Trophoblast cell (in vitro differentiated cells and primary cell): ENCODE measurements around the gene DKK2.

Experiments
- DNase-seq, 2 donors: peaks; one replicate each; pipeline ENCODE4 v3.0.0-alpha.2; 2016
- H2AFZ ChIP-seq: 2 replicates; pipeline ENCODE4 v1.6.1; 2013; ENCODE audit warnings: low read length, moderate library complexity, mild to moderate bottlenecking; ENCODE audit not compliant: insufficient read depth, poor library complexity
- H2AK5ac ChIP-seq: 2 replicates; pipeline ENCODE4 v1.6.1; 2013; ENCODE audit warnings: mild to moderate bottlenecking, low read length
- H2BK120ac ChIP-seq: 2 replicates; pipeline ENCODE4 v1.6.1; 2013; ENCODE audit warnings: low read length, mild to moderate bottlenecking, moderate library complexity; ENCODE audit not compliant: insufficient read depth, poor library complexity
- H2BK12ac ChIP-seq: 2 replicates; pipeline ENCODE4 v1.6.1; 2013; ENCODE audit warnings: mild to moderate bottlenecking, low read length, moderate library complexity
- H2BK5ac ChIP-seq: 2 replicates; pipeline ENCODE4 v1.6.1; 2013; ENCODE audit warnings: low read length, low read depth, moderate library complexity, mild to moderate bottlenecking; ENCODE audit not compliant: poor library complexity
- H3K14ac ChIP-seq: 2 replicates; pipeline ENCODE4 v1.6.1; 2013; ENCODE audit warnings: mild to moderate bottlenecking, low read length
- H3K18ac ChIP-seq: 2 replicates; pipeline ENCODE4 v1.6.1; 2013; ENCODE audit warnings: mild to moderate bottlenecking, low read length
- H3K23ac ChIP-seq: 2 replicates; pipeline ENCODE4 v1.6.1; 2013; ENCODE audit warnings: low read length
- H3K27ac ChIP-seq: 2 replicates; pipeline ENCODE4 v1.5.1; 2013; ENCODE audit warnings: low read depth, mild to moderate bottlenecking, inconsistent platforms, low read length, moderate library complexity
- H3K27me3 ChIP-seq: 2 replicates; pipeline ENCODE4 v1.6.1; 2013; ENCODE audit warnings: inconsistent platforms, mild to moderate bottlenecking, low read length, moderate library complexity; ENCODE audit not compliant: insufficient read depth
- H3K36me3 ChIP-seq, 2 experiments: 1 replicate in 1 of 2; 2 replicates in 1 of 2; pipeline ENCODE4 v1.6.1; 2013; ENCODE audit warnings: low read length in 2 of 2, mild to moderate bottlenecking in 2 of 2, moderate library complexity in 1 of 2; ENCODE audit not compliant: insufficient read depth in 2 of 2, control insufficient read depth in 1 of 2
- H3K4ac ChIP-seq: 2 replicates; pipeline ENCODE4 v1.6.1; 2013; ENCODE audit warnings: low read depth, mild to moderate bottlenecking, low read length, moderate library complexity
- H3K4me1 ChIP-seq, 2 experiments: 1 replicate in 1 of 2; 2 replicates in 1 of 2; pipeline ENCODE4 v1.6.1; 2013; ENCODE audit warnings: low read length in 2 of 2, mild to moderate bottlenecking in 2 of 2, moderate library complexity in 1 of 2; ENCODE audit not compliant: insufficient read depth in 2 of 2, control insufficient read depth in 1 of 2
- H3K4me2 ChIP-seq: 2 replicates; pipeline ENCODE4 v1.6.1; 2013; ENCODE audit warnings: inconsistent platforms, mild to moderate bottlenecking, low read length, moderate library complexity
- H3K4me3 ChIP-seq: 2 replicates; pipeline ENCODE4 v1.5.1; 2013; ENCODE audit warnings: mild to moderate bottlenecking, low read depth, low read length, inconsistent platforms
- H3K79me1 ChIP-seq: one replicate; pipeline ENCODE4 v1.6.1; 2013; ENCODE audit warnings: low read length
- H3K79me2 ChIP-seq: 2 replicates; pipeline ENCODE4 v1.6.1; 2013; ENCODE audit warnings: low read length, mild to moderate bottlenecking; ENCODE audit not compliant: control insufficient read depth, insufficient read depth, poor library complexity
- H3K9ac ChIP-seq: 2 replicates; pipeline ENCODE4 v1.6.1; 2013; ENCODE audit warnings: mild to moderate bottlenecking, low read length
- H3K9me3 ChIP-seq: 2 replicates; pipeline ENCODE4 v1.6.1; 2013; ENCODE audit warnings: low read depth, mild to moderate bottlenecking, control low read depth, inconsistent platforms, low read length; ENCODE audit not compliant: insufficient read depth
- H4K12ac ChIP-seq: 2 replicates; pipeline ENCODE4 v1.6.1; 2013; ENCODE audit warnings: low read depth, mild to moderate bottlenecking, low read length, moderate library complexity
- H4K8ac ChIP-seq: 2 replicates; pipeline ENCODE4 v1.6.1; 2013; ENCODE audit warnings: low read depth, mild to moderate bottlenecking, low read length, moderate library complexity
- H4K91ac ChIP-seq: one replicate; pipeline ENCODE4 v1.6.1; 2013; ENCODE audit warnings: low read depth, mild to moderate bottlenecking, low read length, moderate library complexity
- WGBS: extraction: QIAGEN DNeasy Blood & Tissue Kit; methylation state at CpG from one replicate; pipeline ENCODE4 v1.1.7; 2013; ENCODE audit warnings: missing lambda C conversion rate; ENCODE audit not compliant: insufficient read length, insufficient coverage; ENCODE audit errors: extremely low coverage; 5-methylcytosine and 5-hydroxymethylcytosine counted together

The DKK2 gene

DNA sequence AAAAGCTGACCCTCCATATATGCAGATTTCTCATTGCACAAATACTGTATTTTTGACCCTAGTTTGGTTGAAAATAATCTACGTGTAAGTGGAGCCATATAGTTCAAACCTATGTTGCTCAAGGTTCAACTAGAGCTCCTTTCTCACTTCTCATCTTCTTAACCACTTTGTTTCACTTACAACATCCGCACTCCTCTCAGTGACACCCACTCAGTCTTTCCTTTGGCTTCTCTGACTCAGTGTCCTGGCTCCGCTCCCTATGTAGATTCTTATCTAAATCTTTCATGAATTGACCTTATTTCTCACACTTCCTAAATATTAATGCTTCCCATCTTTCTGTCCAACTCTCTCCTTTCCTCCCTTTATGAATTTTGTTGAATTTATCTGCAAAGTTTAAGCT is 32.9 kb upstream of the DKK2 start:
- WGBS = no CpG with 5 or more reads among the region's 3 CpGs
- H3K79me1 ChIP-seq = no peaks in the 10 kb centered on the region
- no peak overlapping the region for H3K4me3 ChIP-seq
- no peak overlapping the region for H3K4ac ChIP-seq
- H2BK120ac ChIP-seq = no peak overlapping the region
- no peak overlapping the region for H2AFZ ChIP-seq
- H4K12ac ChIP-seq = no peak overlapping the region
- no peak overlapping the region for H4K91ac ChIP-seq
- H3K23ac ChIP-seq = no peak overlapping the region
- H3K4me2 ChIP-seq = no peak overlapping the region
- H2BK5ac ChIP-seq = no peak overlapping the region
- no peak overlapping the region for H3K9ac ChIP-seq
- H3K27me3 ChIP-seq = no peaks in the 10 kb centered on the region
- H3K9me3 ChIP-seq = no peaks in the 10 kb centered on the region
- no peak overlapping the region for H4K8ac ChIP-seq
- H3K79me2 ChIP-seq = no peaks in the 10 kb centered on the region
- H3K14ac ChIP-seq = no peak overlapping the region
- H3K36me3 ChIP-seq = no peaks in the 10 kb centered on the region
- no peak overlapping the region for H3K27ac ChIP-seq
- no peaks in the 10 kb centered on the region for H3K4me1 ChIP-seq
- DNase-seq = no peak
- H2BK12ac ChIP-seq = no peak overlapping the region
- H2AK5ac ChIP-seq = no peak overlapping the region
- H3K18ac ChIP-seq = no peak overlapping the region

DNA sequence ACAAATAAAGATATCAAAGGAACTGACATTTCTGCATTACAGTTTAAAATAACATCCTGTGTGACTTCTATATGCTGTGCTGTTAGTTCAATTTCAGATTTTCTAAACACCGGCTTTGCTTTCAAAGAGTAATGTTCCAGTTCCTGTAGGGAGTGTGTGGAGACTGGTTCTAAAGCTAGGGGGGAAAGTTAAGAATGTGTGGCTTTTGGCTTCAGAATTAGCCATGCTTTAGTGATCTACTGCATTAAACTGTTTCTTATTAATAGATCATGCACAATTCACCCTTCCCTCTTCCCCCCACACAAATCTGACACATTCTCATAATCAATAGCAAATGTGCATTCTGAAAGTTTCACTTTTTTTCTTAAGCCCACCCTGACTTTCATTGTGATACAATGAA is 32.0 kb upstream of the DKK2 start:
- H3K4me2 ChIP-seq = no peak overlapping the region
- no peak overlapping the region for H3K18ac ChIP-seq
- H3K9me3 ChIP-seq = no peaks in the 10 kb centered on the region
- no peak overlapping the region for H2BK5ac ChIP-seq
- H3K9ac ChIP-seq = no peak overlapping the region
- DNase-seq = no peak
- no peaks in the 10 kb centered on the region for H3K79me1 ChIP-seq
- no peak overlapping the region for H2BK120ac ChIP-seq
- H3K14ac ChIP-seq = no peak overlapping the region
- no peak overlapping the region for H4K12ac ChIP-seq
- H3K23ac ChIP-seq = no peak overlapping the region
- H3K27ac ChIP-seq = no peak overlapping the region
- H3K79me2 ChIP-seq = no peaks in the 10 kb centered on the region
- no peak overlapping the region for H4K8ac ChIP-seq
- H4K91ac ChIP-seq = no peak overlapping the region
- no CpG with 5 or more reads among the region's 1 CpG for whole genome bisulfite sequencing
- no peaks in the 10 kb centered on the region for H3K27me3 ChIP-seq
- no peak overlapping the region for H2AK5ac ChIP-seq
- no peak overlapping the region for H3K4me3 ChIP-seq
- no peak overlapping the region for H2BK12ac ChIP-seq
- no peaks in the 10 kb centered on the region for H3K4me1 ChIP-seq
- no peak overlapping the region for H3K4ac ChIP-seq
- no peaks in the 10 kb centered on the region for H3K36me3 ChIP-seq
- H2AFZ ChIP-seq = no peak overlapping the region

- H3K4me1 ChIP-seq = no peaks in the 10 kb centered on the region
- no peak for DNase-seq
- H3K27ac ChIP-seq = no peak overlapping the region
- no peak overlapping the region for H3K14ac ChIP-seq
- no CpG with 5 or more reads among the region's 1 CpG for WGBS
- no peak overlapping the region for H3K18ac ChIP-seq
- no peaks in the 10 kb centered on the region for H3K79me2 ChIP-seq
- H3K36me3 ChIP-seq = no peaks in the 10 kb centered on the region
- H2AFZ ChIP-seq = no peak overlapping the region
- H3K4me2 ChIP-seq = no peak overlapping the region
- no peak overlapping the region for H3K4ac ChIP-seq
- H3K9ac ChIP-seq = no peak overlapping the region
- H3K9me3 ChIP-seq = no peaks in the 10 kb centered on the region
- no peak overlapping the region for H3K4me3 ChIP-seq
- no peak overlapping the region for H4K8ac ChIP-seq
- no peak overlapping the region for H2AK5ac ChIP-seq
- no peaks in the 10 kb centered on the region for H3K79me1 ChIP-seq
- no peak overlapping the region for H4K91ac ChIP-seq
- no peak overlapping the region for H2BK120ac ChIP-seq
- no peak overlapping the region for H4K12ac ChIP-seq
- no peak overlapping the region for H3K23ac ChIP-seq
- no peaks in the 10 kb centered on the region for H3K27me3 ChIP-seq
- H2BK12ac ChIP-seq = no peak overlapping the region
- no peak overlapping the region for H2BK5ac ChIP-seq
These were observed 30.5 kb upstream of the DKK2 start for GRCh38 chr4:107066621-107067020.

DNA sequence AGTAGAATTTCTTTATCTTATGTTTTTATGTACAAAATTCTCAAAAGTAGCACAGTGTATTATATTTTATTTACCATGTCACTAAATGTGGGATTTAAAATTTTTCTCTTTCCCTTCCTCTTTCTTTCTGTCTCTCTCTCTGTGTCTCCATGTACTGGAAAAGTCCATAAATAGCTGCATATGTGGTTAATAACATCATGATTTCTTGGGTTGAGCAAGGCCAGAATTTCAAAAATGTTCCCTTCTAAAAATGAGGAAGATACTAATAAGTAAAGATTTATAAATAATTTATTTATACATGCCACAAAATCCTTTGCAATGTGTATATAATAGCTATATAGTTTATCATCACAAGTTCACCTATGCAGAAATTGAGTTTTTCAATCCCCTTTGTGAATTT is 29.1 kb upstream of the DKK2 start:
- Histone ChIP-seq H3K4me2 (no peak overlapping the region), H2AFZ (no peak overlapping the region), H3K27ac (no peak overlapping the region), H3K4me3 (no peak overlapping the region), H2BK5ac (no peak overlapping the region), H3K9me3 (no peaks in the 10 kb centered on the region), H4K8ac (no peak overlapping the region), H3K4ac (no peak overlapping the region), H3K14ac (no peak overlapping the region), H3K36me3 (no peaks in the 10 kb centered on the region), H3K9ac (no peak overlapping the region), H3K27me3 (no peaks in the 10 kb centered on the region), H2AK5ac (no peak overlapping the region), H3K79me1 (no peaks in the 10 kb centered on the region), H3K79me2 (no peaks in the 10 kb centered on the region), H3K23ac (no peak overlapping the region), H2BK12ac (no peak overlapping the region), H4K12ac (no peak overlapping the region), H4K91ac (no peak overlapping the region), H3K18ac (no peak overlapping the region), H3K4me1 (no peaks in the 10 kb centered on the region), H2BK120ac (no peak overlapping the region)
- no peak for DNase-seq

GRCh38 chr4:107060388-107060787 is 24.3 kb upstream of the DKK2 start:
- H2AK5ac ChIP-seq = no peak overlapping the region
- H3K14ac ChIP-seq = no peak overlapping the region
- H3K4me2 ChIP-seq = no peak overlapping the region
- H3K9me3 ChIP-seq = no peaks in the 10 kb centered on the region
- no peak overlapping the region for H3K4ac ChIP-seq
- DNase-seq = peak in 1 of 2 donors; percentile 49
- no peak overlapping the region for H2BK120ac ChIP-seq
- H3K79me2 ChIP-seq = no peaks in the 10 kb centered on the region
- no peaks in the 10 kb centered on the region for H3K79me1 ChIP-seq
- no peaks in the 10 kb centered on the region for H3K36me3 ChIP-seq
- H3K4me3 ChIP-seq = no peak overlapping the region
- H3K9ac ChIP-seq = no peak overlapping the region
- no peak overlapping the region for H3K23ac ChIP-seq
- H4K8ac ChIP-seq = no peak overlapping the region
- H3K27ac ChIP-seq = no peak overlapping the region
- WGBS = no CpG with 5 or more reads among the region's 6 CpGs
- H2AFZ ChIP-seq = no peak overlapping the region
- no peaks in the 10 kb centered on the region for H3K4me1 ChIP-seq
- no peak overlapping the region for H2BK5ac ChIP-seq
- H3K27me3 ChIP-seq = no peaks in the 10 kb centered on the region
- no peak overlapping the region for H2BK12ac ChIP-seq
- no peak overlapping the region for H4K12ac ChIP-seq
- no peak overlapping the region for H4K91ac ChIP-seq
- H3K18ac ChIP-seq = no peak overlapping the region
